H1 (cell line): Measurements from ENCODE around the gene ERAP2. TPM values are rescaled to one million over a fixed set of nuclear protein-coding genes. Genes with fewer than 3 reads are reported as not detected.

ENCODE experiments used
- CTCF ChIA-PET: fragments of 300-600 bp; sonication (Branson Sonifier 250); formaldehyde crosslinking; loops from one replicate; lab custom pipeline; 2021; ENCODE audit not compliant: partially characterized antibody; lab: Charles Lee
- POLR2A ChIA-PET: fragments of 300-600 bp; sonication (Branson Sonifier 250); formaldehyde crosslinking; loops from one replicate; lab custom pipeline; 2021; ENCODE audit warnings: inconsistent platforms; ENCODE audit not compliant: partially characterized antibody; lab: Charles Lee
- DNase-seq, 2 experiments: peaks; one replicate each; pipeline versions ENCODE4 v3.0.0 to v3.0.0-alpha.2; 2010 to 2022; ENCODE audit warnings: low spot score in 2 of 2, low read depth in 1 of 2, mixed read lengths in 1 of 2
- FAIRE-seq: peaks from 2 replicates; lab custom pipeline; 2011; peaks lifted over from hg19 to GRCh38; lab: Jason Lieb, UNC
- H2AFZ ChIP-seq: 2 replicates; pipeline ENCODE4 v1.8.1; 2012; ENCODE audit warnings: low read length, inconsistent platforms
- H2AK5ac ChIP-seq: 2 replicates; pipeline ENCODE4 v1.6.1; 2013; ENCODE audit warnings: low read depth, low read length
- H2BK120ac ChIP-seq: replicated peaks from 2 replicates; pipeline ENCODE3; 2013; ENCODE audit warnings: low read depth, low read length, inconsistent platforms
- H2BK12ac ChIP-seq: 2 replicates; pipeline ENCODE4 v1.6.1; 2013; ENCODE audit warnings: low read depth, low read length
- H2BK15ac ChIP-seq: 2 replicates; pipeline ENCODE4 v1.6.1; 2013; ENCODE audit warnings: low read length
- H2BK20ac ChIP-seq: 2 replicates; pipeline ENCODE4 v1.6.1; 2013; ENCODE audit warnings: low read length
- H2BK5ac ChIP-seq: 2 replicates; pipeline ENCODE4 v1.6.1; 2013; ENCODE audit warnings: low read depth, low read length
- H3K14ac ChIP-seq: 2 replicates; pipeline ENCODE4 v1.6.1; 2013; ENCODE audit warnings: inconsistent platforms; ENCODE audit not compliant: insufficient read length
- H3K18ac ChIP-seq: 2 replicates; pipeline ENCODE4 v1.6.1; 2013; ENCODE audit warnings: low read length; ENCODE audit errors: extremely low read depth
- H3K23ac ChIP-seq: 2 replicates; pipeline ENCODE4 v1.6.1; 2013; ENCODE audit warnings: inconsistent platforms; ENCODE audit not compliant: insufficient read length
- H3K23me2 ChIP-seq: 2 replicates; pipeline ENCODE4 v1.6.1; 2013; ENCODE audit warnings: low read depth, low read length
- H3K27ac ChIP-seq: 2 replicates; pipeline ENCODE4 v1.6.1; 2011; ENCODE audit warnings: low read depth, low read length, inconsistent platforms
- H3K27me3 ChIP-seq, 4 experiments: replicated peaks in 1 of 4; 1 replicate in 1 of 4; 2 replicates in 3 of 4; pipeline versions ENCODE4 v1.6.1 to v1.8.1; 2011 to 2013; ENCODE audit warnings: low read length in 3 of 4, mild to moderate bottlenecking in 3 of 4, inconsistent platforms in 2 of 4, mixed read lengths in 2 of 4, moderate library complexity in 1 of 4; ENCODE audit not compliant: control insufficient read depth in 3 of 4, insufficient read depth in 3 of 4; ENCODE audit errors: extremely low read depth in 1 of 4
- H3K36me3 ChIP-seq, 4 experiments: 2 replicates each; pipeline versions ENCODE4 v1.6.1 to v1.8.1; 2011 to 2013; ENCODE audit warnings: mild to moderate bottlenecking in 4 of 4, low read length in 3 of 4, moderate library complexity in 2 of 4, control low read depth in 1 of 4, inconsistent platforms in 1 of 4; ENCODE audit not compliant: insufficient read depth in 4 of 4, control insufficient read depth in 2 of 4
- H3K4ac ChIP-seq: replicated peaks from 2 replicates; pipeline ENCODE3; 2013; ENCODE audit warnings: low read length, low read depth, mixed read lengths, inconsistent platforms; ENCODE audit not compliant: insufficient read length
- H3K4me1 ChIP-seq, 4 experiments: replicated peaks in 1 of 4; 1 replicate in 1 of 4; 2 replicates in 3 of 4; pipeline versions ENCODE4 v1.6.1 to v1.8.1; 2011 to 2013; ENCODE audit warnings: low read length in 3 of 4, inconsistent platforms in 2 of 4, mixed read lengths in 1 of 4; ENCODE audit not compliant: insufficient read depth in 4 of 4, control insufficient read depth in 3 of 4
- H3K4me2 ChIP-seq, 2 experiments: 2 replicates each; pipeline versions ENCODE4 v1.6.1 to v1.8.1; 2011 to 2013; ENCODE audit warnings: low read depth in 2 of 2, low read length in 2 of 2, control low read depth in 1 of 2, inconsistent platforms in 1 of 2, mild to moderate bottlenecking in 1 of 2; ENCODE audit not compliant: insufficient read depth in 1 of 2
- H3K4me3 ChIP-seq, 4 experiments: fragments of 200-600, 300-600 bp in 1 of 4; sonication (generic), shearing (Covaris generic), sonication (Bioruptor Twin) in 1 of 4; 2 replicates each; pipeline versions ENCODE4 v1.5.1 to v1.8.1; 2011 to 2016; ENCODE audit warnings: low read length in 4 of 4, low read depth in 3 of 4, control low read depth in 2 of 4, inconsistent platforms in 2 of 4, mild to moderate bottlenecking in 2 of 4, mixed read lengths in 1 of 4, moderate library complexity in 1 of 4; ENCODE audit not compliant: insufficient read depth in 2 of 4; ENCODE audit errors: extremely low read depth in 1 of 4
- H3K56ac ChIP-seq: replicated peaks from 2 replicates; pipeline ENCODE3; 2013; ENCODE audit warnings: low read depth, mild to moderate bottlenecking, mixed read lengths, low read length, inconsistent platforms; ENCODE audit not compliant: insufficient read length
- H3K79me1 ChIP-seq: 2 replicates; pipeline ENCODE4 v1.6.1; 2013; ENCODE audit warnings: low read depth, low read length, control low read depth
- H3K79me2 ChIP-seq, 2 experiments: 2 replicates each; pipeline versions ENCODE4 v1.6.1 to v1.8.1; 2012 to 2013; ENCODE audit warnings: low read length in 2 of 2, mild to moderate bottlenecking in 2 of 2, inconsistent platforms in 1 of 2; ENCODE audit not compliant: insufficient read depth in 2 of 2, control insufficient read depth in 1 of 2
- H3K9ac ChIP-seq, 4 experiments: replicated peaks in 1 of 4; 1 replicate in 1 of 4; 2 replicates in 3 of 4; pipeline versions ENCODE4 v1.6.1 to v1.8.1; 2011 to 2013; ENCODE audit warnings: low read depth in 3 of 4, low read length in 3 of 4, control low read depth in 2 of 4, mild to moderate bottlenecking in 2 of 4, moderate library complexity in 2 of 4, inconsistent platforms in 1 of 4; ENCODE audit errors: extremely low read depth in 1 of 4
- H3K9me3 ChIP-seq, 2 experiments: 2 replicates each; pipeline versions ENCODE4 v1.6.1 to v1.8.1; 2012 to 2013; ENCODE audit warnings: mild to moderate bottlenecking in 2 of 2, moderate library complexity in 2 of 2, control low read depth in 1 of 2, inconsistent platforms in 1 of 2, low read depth in 1 of 2, low read length in 1 of 2, mixed read lengths in 1 of 2; ENCODE audit not compliant: insufficient read depth in 2 of 2
- H4K20me1 ChIP-seq, 2 experiments: replicated peaks in 1 of 2; 2 replicates each; pipeline versions ENCODE3 to v1.8.1; 2011 to 2013; ENCODE audit warnings: inconsistent platforms in 2 of 2, low read length in 2 of 2, mild to moderate bottlenecking in 1 of 2; ENCODE audit not compliant: insufficient read depth in 2 of 2, control insufficient read depth in 1 of 2
- H4K5ac ChIP-seq: 2 replicates; pipeline ENCODE4 v1.6.1; 2013; ENCODE audit warnings: low read length, low read depth, mixed read lengths, inconsistent platforms; ENCODE audit not compliant: insufficient read length
- H4K8ac ChIP-seq: 2 replicates; pipeline ENCODE4 v1.8.0; 2013; ENCODE audit warnings: mild to moderate bottlenecking, moderate library complexity, low read length, inconsistent platforms; ENCODE audit not compliant: insufficient read depth; ENCODE audit errors: extremely low read depth
- H4K91ac ChIP-seq: replicated peaks from 2 replicates; pipeline ENCODE3; 2013; ENCODE audit warnings: low read length, mixed read lengths, inconsistent platforms; ENCODE audit not compliant: insufficient read length
- WGBS, 2 experiments: shearing (Covaris generic) in 1 of 2; methylation state at CpG; one replicate each; pipeline versions ENCODE4 v1.1.6 to v1.1.7; 2013 to 2015; ENCODE audit warnings: low lambda C conversion rate in 2 of 2, mixed read lengths in 2 of 2, inconsistent platforms in 1 of 2, low coverage in 1 of 2, missing lambda C conversion rate in 1 of 2; ENCODE audit not compliant: insufficient replicate concordance in 2 of 2, insufficient coverage in 1 of 2, insufficient read length in 1 of 2; ENCODE audit errors: extremely low coverage in 1 of 2, missing lambda C conversion rate in 1 of 2; 5-methylcytosine and 5-hydroxymethylcytosine counted together
- polyA plus RNA-seq, 7 experiments: library from polyadenylated mRNA; depleted of rRNA in 3 of 7; stranded (reverse) in 5 of 7; unstranded in 2 of 7; fragments of >200 nt in 5 of 7; fragments of 200-250 nt in 2 of 7; gene quantifications; 1 replicate in 5 of 7; 2 replicates in 1 of 7; 4 replicates in 1 of 7; pipeline versions ENCODE4 v1.2.1 to v1.2.3, GENCODE V29; 2011 to 2013; ENCODE audit warnings: missing spikeins in 2 of 7, mixed read lengths in 2 of 7
- total RNA-seq: library from RNA; stranded (reverse); fragmentation: NEBNext Ultra II Directional; extraction: Animal tissue kit (Norgen Biotek cat#: 25700); gene quantifications from 2 replicates; pipeline ENCODE4 v1.2.1, GENCODE V29; 2021
- TF ChIP-seq, protein P1 (sequence below): IDR thresholded peaks from 2 replicates; pipeline ENCODE4 v1.6.1; 2012; ENCODE audit warnings: inconsistent platforms

Gene ERAP2
- total and polyA plus RNA-seq, 2 of the 8 experiments (the other 6 are each of a cell fraction or from before 2014, with no cell fraction given), result 0.14 TPM; not detected in 1

DNA sequence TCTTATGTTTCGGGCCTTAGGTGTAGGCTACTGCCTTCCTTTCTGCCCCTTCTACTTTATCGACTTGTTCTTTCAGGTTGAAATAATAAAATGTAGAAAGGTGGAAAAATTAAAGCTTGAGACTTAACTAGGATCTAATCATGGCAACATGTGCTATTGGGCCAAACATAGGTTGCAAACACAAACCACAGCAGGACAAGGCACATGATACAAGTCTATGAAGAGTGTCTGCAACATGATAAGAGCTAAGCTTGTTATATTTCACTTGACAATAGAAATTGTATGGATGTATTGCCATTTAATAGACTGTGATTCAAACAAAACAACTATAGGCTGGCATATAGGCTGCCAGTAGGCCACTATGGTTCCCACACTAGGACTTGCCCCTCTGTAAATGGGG lies 1.7 kb upstream of the ERAP2 start:
- DNase-seq (no peak), FAIRE-seq (no peak)
- Histone ChIP-seq H3K56ac (no peak overlapping the region), H3K18ac (no peak overlapping the region), H2BK12ac (no peak overlapping the region), H3K4me3 (no peak overlapping the region), H3K9me3 (no peaks in the 10 kb centered on the region), H3K4me1 (peaks cover 0 to 8% (median 5%) of the 10 kb centered on the region in 4 experiments; a peak in 4 of 7 replicates), H3K4ac (no peak overlapping the region), H4K8ac (no peak overlapping the region; the same call in 1 of the 2 replicates), H3K14ac (no peak overlapping the region), H3K79me2 (no peaks in the 10 kb centered on the region), H3K27me3 (no peaks in the 10 kb centered on the region), H3K23me2 (no peaks in the 10 kb centered on the region), H3K9ac (no peak overlapping the region), H3K79me1 (no peaks in the 10 kb centered on the region), H3K36me3 (no peaks in the 10 kb centered on the region), H4K5ac (no peak overlapping the region), H2AK5ac (no peak overlapping the region), H2BK120ac (no peak overlapping the region), H2BK15ac (no peak overlapping the region), H3K4me2 (no peak overlapping the region), H4K20me1 (no peaks in the 10 kb centered on the region), H3K27ac (no peak overlapping the region), H2BK20ac (no peak overlapping the region), H3K23ac (no peak overlapping the region), H2AFZ (0 out of 2 replicates have a peak overlapping the region, but pooled peaks have one; percentile 57), H2BK5ac (no peak overlapping the region), H4K91ac (no peak overlapping the region)
- WGBS, 2 experiments, result 91% methylated on average over 2 of the region's 2 CpGs; no CpG with 5 or more reads in 1 of the 2 experiments
- CTCF ChIA-PET, result interaction anchor here (0.6 to 2.2 kb wide), 7 partner anchors 29 to 391 kb away, joined by 3 to 9 read pairs (median 3); no protein-coding TSS in a partner anchor
- TF ChIP-seq, protein P1, sequence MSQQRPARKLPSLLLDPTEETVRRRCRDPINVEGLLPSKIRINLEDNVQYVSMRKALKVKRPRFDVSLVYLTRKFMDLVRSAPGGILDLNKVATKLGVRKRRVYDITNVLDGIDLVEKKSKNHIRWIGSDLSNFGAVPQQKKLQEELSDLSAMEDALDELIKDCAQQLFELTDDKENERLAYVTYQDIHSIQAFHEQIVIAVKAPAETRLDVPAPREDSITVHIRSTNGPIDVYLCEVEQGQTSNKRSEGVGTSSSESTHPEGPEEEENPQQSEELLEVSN, result no peak
- POLR2A ChIA-PET, result no interaction called here
